GM12872 (cell line): ENCODE results near the gene CEP131.

Experiments used
- CTCF ChIP-seq: IDR thresholded peaks from 3 replicates; pipeline ENCODE4 v1.5.1; 2011; ENCODE audit warnings: low read depth, mild to moderate bottlenecking, low read length, moderate library complexity; ENCODE audit not compliant: insufficient read depth

Gene CEP131

GRCh38 chr17:81181811-81182185, 41.0 kb downstream of the CEP131 start:
- no peak for TF ChIP-seq CTCF

GRCh38 chr17:81180836-81181810, 41.6 kb downstream of the CEP131 start:
- TF ChIP-seq CTCF: no peak

- TF ChIP-seq CTCF: no peak
Observed at GRCh38 chr17:81179861-81180260, 42.9 kb downstream of the CEP131 start.

- no peak for TF ChIP-seq CTCF
Observed at GRCh38 chr17:81179220-81179619, 43.5 kb downstream of the CEP131 start.

GRCh38 chr17:81178136-81179091, 44.4 kb downstream of the CEP131 start:
- no peak for TF ChIP-seq CTCF

- no peak for TF ChIP-seq CTCF
Observed at GRCh38 chr17:81176666-81177065, 46.1 kb downstream of the CEP131 start.

- TF ChIP-seq CTCF: no peak
Observed at GRCh38 chr17:81173762-81174155, 49.0 kb downstream of the CEP131 start.
